MM.1S (cell line): ENCODE measurements around the gene GUCY2C.

ENCODE experiments used
- CTCF ChIP-seq: fragments of 300-600 bp; sonication (generic); IDR thresholded peaks from 2 replicates; pipeline ENCODE4 v1.5.1; 2016; ENCODE audit warnings: antibody characterized with exemption, low read length, mixed read lengths
- EZH2phosphoT487 ChIP-seq: fragments of 300-600 bp; sonication (generic); IDR thresholded peaks from 2 replicates; pipeline ENCODE4 v1.6.1; 2018; ENCODE audit warnings: antibody characterized with exemption, low read length

- TF ChIP-seq EZH2phosphoT487, result no peak
- TF ChIP-seq CTCF, result no peak
Observed at GRCh38 chr12:14635776-14636175, 60.6 kb downstream of the GUCY2C start.
